SU-DHL-6 (cell line): ENCODE results near the gene LTBP2.

Experiments
- CTCF ChIP-seq: fragments of 200-600 bp; sonication (generic); IDR thresholded peaks from one replicate; pipeline ENCODE4 v1.5.1; 2017; ENCODE audit warnings: antibody characterized with exemption, mild to moderate bottlenecking, low read length, moderate library complexity; ENCODE audit not compliant: insufficient read depth, poor library complexity, severe bottlenecking
- EZH2phosphoT487 ChIP-seq: fragments of 200-600 bp; sonication (generic), shearing (Covaris generic); conservative IDR thresholded peaks from 2 replicates; pipeline ENCODE4 v1.6.1; 2018; ENCODE audit warnings: mild to moderate bottlenecking, antibody characterized with exemption, low read length, moderate library complexity, mixed read lengths

- TF ChIP-seq CTCF, result no peak
- TF ChIP-seq EZH2phosphoT487, result no peak
Observed at GRCh38 chr14:74476607-74477006, 135.4 kb downstream of the LTBP2 start.
